ENCODE results near the gene S100P. TPM values are rescaled to one million over a fixed set of nuclear protein-coding genes. Genes with fewer than 3 reads are reported as not detected.

The S100P gene
- total and polyA plus RNA-seq, 3 experiments from 2014 or later, result 1.0 to 1.7 (median 1.2) TPM

DNA sequence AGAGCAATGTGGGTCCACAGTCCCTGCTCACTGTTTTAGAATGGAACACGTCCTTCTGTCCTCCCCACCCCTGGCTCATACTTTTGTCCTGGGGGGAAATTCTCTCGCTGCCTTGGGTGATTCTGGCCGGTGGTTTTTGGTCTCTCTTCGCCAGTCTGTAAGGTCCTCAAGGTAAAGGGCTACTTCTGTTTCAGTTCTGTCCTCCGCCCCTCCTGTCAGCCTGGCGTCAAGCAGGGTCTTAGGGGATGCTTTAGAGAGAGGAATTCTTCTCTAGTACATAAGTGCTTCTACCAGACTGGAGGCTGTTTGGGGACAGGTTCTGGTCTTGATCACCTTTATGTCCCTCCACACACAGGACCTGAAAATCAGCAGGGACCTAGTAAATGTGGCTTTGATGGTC, 16.6 kb downstream of the S100P start:
- Mint-ChIP-seq H3K4me3 (peak overlapping the region; percentile 98 to 100 (median 99)), H3K27ac (peak overlapping the region; percentile 92 to 100 (median 98)), H3K4me1 (peaks cover 49 to 63% (median 62%) of the 10 kb centered on the region in 3 donors), H3K36me3 (peaks cover 11 to 40% (median 18%) of the 10 kb centered on the region in 3 donors), H3K9me3 (no peaks in the 10 kb centered on the region), H3K27me3 (no peaks in the 10 kb centered on the region)
- H3K4me1 ChIP-seq (ENCODE audit: insufficient read depth, low read length), result peaks cover 47% of the 10 kb centered on the region
- CTCF ChIA-PET, result interaction anchor here (0.7 to 29.4 kb wide), 10 partner anchors 9 to 164 kb away, joined by 3 to 369 read pairs (median 6); partner anchors contain the start of gene MRFAP1
- peak overlapping the region; percentile 88 for H3K27ac ChIP-seq (ENCODE audit: low read depth, low read length)
- POLR2A ChIA-PET, result interaction anchor here (0.8 to 4.5 kb wide), 10 partner anchors 15 to 360 kb away, joined by 3 to 50 read pairs (median 6); partner anchors contain the start of genes GRPEL1, MRFAP1 and S100P
- no peak for DNase-seq
- peak overlapping the region; percentile 65 for H3K4me3 ChIP-seq (ENCODE audit: low read length)
- H3K9me3 ChIP-seq (ENCODE audit: low read length), result no peaks in the 10 kb centered on the region
- H3K36me3 ChIP-seq (ENCODE audit: insufficient read depth, low read length), result peaks cover 15% of the 10 kb centered on the region
- H3K27me3 ChIP-seq (ENCODE audit: insufficient read depth, low read length, poor library complexity, severe bottlenecking), result no peaks in the 10 kb centered on the region

DNA sequence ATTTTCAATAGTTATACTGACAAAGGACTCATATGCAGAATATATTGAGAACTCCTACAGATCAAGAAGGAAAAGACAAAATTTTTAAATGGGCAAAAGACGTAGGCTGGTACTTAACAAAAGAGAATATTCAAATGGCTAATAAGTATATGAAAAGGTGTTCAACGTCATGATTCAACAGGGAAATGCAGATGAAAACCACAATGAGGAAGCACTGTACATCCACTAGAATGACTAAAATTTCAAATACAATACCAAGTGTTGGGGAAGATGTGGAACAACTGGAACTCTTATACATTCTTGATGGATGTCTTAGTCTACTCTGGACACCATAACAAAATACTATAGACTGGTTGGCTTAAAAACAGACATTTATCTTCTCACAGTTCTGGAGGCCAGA, 17.3 kb downstream of the S100P start:
- Histone ChIP-seq H3K4me3 (ENCODE audit: low read length) (no peak overlapping the region), H3K27me3 (ENCODE audit: insufficient read depth, low read length, poor library complexity, severe bottlenecking) (no peaks in the 10 kb centered on the region), H3K27ac (ENCODE audit: low read depth, low read length) (no peak overlapping the region), H3K36me3 (ENCODE audit: insufficient read depth, low read length) (peaks cover 14% of the 10 kb centered on the region), H3K4me1 (ENCODE audit: insufficient read depth, low read length) (peaks cover 45% of the 10 kb centered on the region), H3K9me3 (ENCODE audit: low read length) (no peaks in the 10 kb centered on the region)
- CTCF ChIA-PET, result interaction anchor here (1.4 to 29.4 kb wide), 3 partner anchors 15 to 38 kb away, joined by 3 to 369 read pairs (median 18); a partner anchor contains a TSS
- peak overlapping the region in 3 of 8 donors; percentile 12 to 100 (median 95) for H3K27ac Mint-ChIP-seq
- no peaks in the 10 kb centered on the region for H3K27me3 Mint-ChIP-seq
- H3K4me3 Mint-ChIP-seq, result peak overlapping the region in 5 of 7 donors; percentile 25 to 99 (median 37)
- H3K9me3 Mint-ChIP-seq, result peaks cover 0 to 2% (median 0%) of the 10 kb centered on the region in 5 donors
- no peak for DNase-seq
- peaks cover 11 to 38% (median 15%) of the 10 kb centered on the region in 3 donors for H3K36me3 Mint-ChIP-seq
- POLR2A ChIA-PET, result no interaction called here
- H3K4me1 Mint-ChIP-seq, result peaks cover 49 to 63% (median 62%) of the 10 kb centered on the region in 3 donors

DNA sequence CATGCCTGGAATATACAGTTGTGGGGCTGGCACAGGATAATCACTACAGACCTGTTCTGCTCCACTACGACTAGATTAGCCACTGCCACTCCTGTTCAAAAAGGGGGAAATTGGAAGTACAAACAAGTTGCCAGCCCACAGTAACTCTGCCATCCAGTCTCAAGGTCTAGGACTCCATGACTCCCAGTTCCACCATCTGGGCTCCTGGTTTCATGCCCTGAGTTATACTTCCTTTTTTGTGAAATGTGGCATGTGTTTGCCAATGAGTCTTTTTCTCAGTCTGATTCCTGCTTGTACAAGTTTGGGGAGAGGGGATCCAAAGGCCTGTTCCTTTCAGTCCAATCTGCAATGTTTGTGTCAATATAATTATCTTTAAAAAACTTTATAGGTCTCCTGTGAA, 21.3 kb downstream of the S100P start:
- Histone ChIP-seq H3K4me1 (ENCODE audit: insufficient read depth, low read length) (peaks cover 34% of the 10 kb centered on the region), H3K27ac (ENCODE audit: low read depth, low read length) (peak overlapping the region; percentile 80), H3K9me3 (ENCODE audit: low read length) (no peaks in the 10 kb centered on the region), H3K36me3 (ENCODE audit: insufficient read depth, low read length) (peaks cover 3% of the 10 kb centered on the region), H3K4me3 (ENCODE audit: low read length) (no peak overlapping the region), H3K27me3 (ENCODE audit: insufficient read depth, low read length, poor library complexity, severe bottlenecking) (no peaks in the 10 kb centered on the region)
- ChIA-PET POLR2A (interaction anchor here (1.6 to 5.8 kb wide), 5 partner anchors 25 to 74 kb away, joined by 8 to 50 read pairs (median 23); partner anchors contain the start of gene MRFAP1), CTCF (interaction anchor here (1.7 to 29.4 kb wide), 6 partner anchors 24 to 355 kb away, joined by 4 to 369 read pairs (median 52); partner anchors contain the start of genes GRPEL1 and MRFAP1)
- peak overlapping the region in 5 of 8 donors; percentile 33 to 96 (median 76) for H3K27ac Mint-ChIP-seq
- H3K4me1 Mint-ChIP-seq, result peaks cover 31 to 53% (median 50%) of the 10 kb centered on the region in 3 donors
- peak overlapping the region in 4 of 7 donors; percentile 21 to 95 (median 52) for H3K4me3 Mint-ChIP-seq
- H3K36me3 Mint-ChIP-seq, result peaks cover 0 to 19% (median 0%) of the 10 kb centered on the region in 3 donors
- H3K9me3 Mint-ChIP-seq, result peaks cover 0 to 2% (median 0%) of the 10 kb centered on the region in 5 donors
- no peak for DNase-seq
- H3K27me3 Mint-ChIP-seq, result no peaks in the 10 kb centered on the region

DNA sequence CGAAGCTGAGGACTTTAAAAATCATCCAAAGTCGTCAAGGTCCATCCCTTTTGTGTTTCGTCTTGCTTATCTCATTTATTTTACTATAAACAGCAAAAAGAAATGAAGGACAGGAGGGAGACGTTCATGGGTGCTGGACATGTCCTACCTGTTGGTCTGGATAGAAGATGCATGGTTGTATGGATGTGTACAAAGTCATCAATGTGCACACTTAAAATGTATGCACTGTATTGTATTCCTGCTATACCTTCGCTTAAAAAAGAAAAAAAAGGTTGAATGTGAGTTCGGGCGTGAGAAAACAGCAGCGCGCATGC, 22.0 kb downstream of the S100P start:
- H3K27me3 ChIP-seq (ENCODE audit: insufficient read depth, low read length, poor library complexity, severe bottlenecking), result no peaks in the 10 kb centered on the region
- DNase-seq, result no peak
- Mint-ChIP-seq H3K4me3 (peak overlapping the region; percentile 93 to 97 (median 96)), H3K27me3 (no peaks in the 10 kb centered on the region), H3K36me3 (peaks cover 0 to 19% (median 0%) of the 10 kb centered on the region in 3 donors), H3K9me3 (peaks cover 0 to 2% (median 0%) of the 10 kb centered on the region in 5 donors), H3K4me1 (peaks cover 29 to 50% (median 48%) of the 10 kb centered on the region in 3 donors), H3K27ac (peak overlapping the region; percentile 92 to 98 (median 96))
- H3K36me3 ChIP-seq (ENCODE audit: insufficient read depth, low read length), result peaks cover 3% of the 10 kb centered on the region
- H3K9me3 ChIP-seq (ENCODE audit: low read length), result no peaks in the 10 kb centered on the region
- H3K27ac ChIP-seq (ENCODE audit: low read depth, low read length), result peak overlapping the region; percentile 80
- peak overlapping the region; percentile 78 for H3K4me3 ChIP-seq (ENCODE audit: low read length)
- POLR2A ChIA-PET, result interaction anchor here (0.6 to 5.8 kb wide), 9 partner anchors 18 to 353 kb away, joined by 3 to 50 read pairs (median 8); partner anchors contain the start of genes GRPEL1 and MRFAP1
- peaks cover 34% of the 10 kb centered on the region for H3K4me1 ChIP-seq (ENCODE audit: insufficient read depth, low read length)
- CTCF ChIA-PET, result interaction anchor here (1.7 to 29.4 kb wide), 8 partner anchors 20 to 354 kb away, joined by 4 to 369 read pairs (median 16); partner anchors contain the start of genes GRPEL1 and MRFAP1

DNA sequence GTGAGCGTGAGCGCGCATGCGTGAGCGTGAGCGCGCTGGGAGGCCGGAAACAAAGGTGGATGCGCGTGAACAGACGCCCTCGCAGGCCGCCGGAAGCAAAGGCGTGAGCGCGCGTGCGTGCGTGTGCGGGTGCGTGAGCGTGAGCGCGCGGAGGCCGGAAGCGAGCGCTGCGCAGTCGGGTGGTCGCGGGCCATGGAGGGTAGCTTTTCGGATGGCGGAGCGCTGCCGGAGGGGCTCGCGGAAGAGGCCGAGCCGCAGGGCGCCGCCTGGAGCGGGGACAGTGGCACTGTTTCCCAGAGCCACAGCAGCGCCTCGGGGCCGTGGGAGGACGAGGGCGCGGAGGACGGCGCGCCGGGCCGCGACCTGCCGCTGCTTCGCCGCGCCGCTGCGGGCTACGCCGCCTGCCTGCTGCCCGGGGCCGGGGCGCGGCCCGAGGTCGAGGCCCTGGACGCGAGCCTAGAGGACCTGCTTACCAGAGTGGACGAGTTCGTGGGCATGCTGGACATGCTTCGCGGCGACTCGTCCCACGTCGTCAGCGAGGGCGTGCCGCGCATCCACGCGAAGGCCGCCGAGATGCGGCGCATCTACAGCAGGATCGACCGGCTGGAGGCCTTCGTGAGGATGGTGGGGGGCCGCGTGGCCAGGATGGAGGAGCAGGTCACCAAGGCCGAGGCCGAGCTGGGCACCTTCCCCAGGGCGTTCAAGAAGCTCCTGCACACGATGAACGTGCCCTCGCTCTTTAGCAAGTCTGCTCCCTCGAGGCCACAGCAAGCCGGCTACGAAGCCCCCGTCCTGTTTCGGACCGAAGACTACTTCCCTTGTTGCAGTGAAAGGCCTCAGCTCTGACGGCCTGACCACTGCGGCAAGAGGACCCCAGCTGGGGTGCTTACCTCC, 22.6 kb downstream of the S100P start, which contains the start of gene BLOC1S4:
BLOC1S4 (plus strand) TSS at position 157 of the 894 bp plus-strand sequence; CDS start at position 193, 36 bp downstream.
- no peaks in the 10 kb centered on the region for H3K9me3 ChIP-seq (ENCODE audit: low read length)
- ChIA-PET POLR2A (interaction anchor here (0.6 to 5.8 kb wide), 17 partner anchors 18 to 352 kb away, joined by 3 to 50 read pairs (median 7); partner anchors contain the start of genes GRPEL1 and MRFAP1), CTCF (interaction anchor here (0.7 to 29.4 kb wide), 13 partner anchors 9 to 353 kb away, joined by 3 to 369 read pairs (median 9); partner anchors contain the start of genes GRPEL1, MRFAP1 and TADA2B)
- H3K36me3 Mint-ChIP-seq, result peaks cover 0 to 19% (median 0%) of the 10 kb centered on the region in 3 donors
- H3K27me3 Mint-ChIP-seq, result no peaks in the 10 kb centered on the region
- H3K4me3 ChIP-seq (ENCODE audit: low read length), result peak within 1 kb of the TSS; percentile 78
- H3K4me3 Mint-ChIP-seq, result peak within 1 kb of the TSS; percentile 93 to 97 (median 96)
- peak; percentile 83 to 94 (median 92) for DNase-seq
- H3K27ac Mint-ChIP-seq, result peak within 1 kb of the TSS; percentile 92 to 98 (median 96)
- peaks cover 34% of the 10 kb centered on the region for H3K4me1 ChIP-seq (ENCODE audit: insufficient read depth, low read length)
- peaks cover 0 to 2% (median 0%) of the 10 kb centered on the region in 5 donors for H3K9me3 Mint-ChIP-seq
- peaks cover 29 to 48% (median 48%) of the 10 kb centered on the region in 3 donors for H3K4me1 Mint-ChIP-seq
- H3K27me3 ChIP-seq (ENCODE audit: insufficient read depth, low read length, poor library complexity, severe bottlenecking), result no peaks in the 10 kb centered on the region
- peak within 1 kb of the TSS; percentile 80 for H3K27ac ChIP-seq (ENCODE audit: low read depth, low read length)
- H3K36me3 ChIP-seq (ENCODE audit: insufficient read depth, low read length), result peaks cover 3% of the 10 kb centered on the region

DNA sequence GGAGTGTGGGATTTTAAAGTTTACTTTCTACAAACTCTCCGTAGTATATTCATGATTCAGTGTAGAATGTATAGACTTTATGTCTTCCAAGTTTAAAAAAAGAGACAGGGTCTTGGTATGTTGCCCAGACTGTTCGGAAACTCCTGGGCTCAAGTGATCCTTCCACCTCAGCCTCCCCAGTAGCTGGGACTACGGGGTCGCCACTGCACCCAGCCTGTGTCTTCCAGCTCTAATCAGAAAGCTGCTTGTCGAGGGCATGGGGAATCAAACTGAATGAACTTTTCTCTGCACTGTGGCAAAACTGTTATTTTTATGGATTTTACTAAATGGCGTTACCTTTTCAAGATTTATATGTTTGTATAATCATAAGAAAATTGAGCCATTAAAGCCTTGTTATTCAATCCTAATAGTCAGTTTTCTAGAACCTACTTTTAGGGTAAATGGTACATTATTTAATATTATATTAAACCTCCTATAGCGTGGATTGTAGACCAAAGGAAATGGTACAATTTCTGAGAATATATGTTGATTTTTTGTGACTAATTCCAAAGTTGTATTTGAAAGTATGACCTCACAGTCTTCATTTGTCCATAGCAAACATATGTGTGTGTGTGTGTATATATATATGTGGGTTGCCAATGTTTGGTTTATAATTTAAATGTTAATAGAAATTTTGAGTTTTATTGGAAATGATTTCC, 23.4 kb downstream of the S100P start:
- Histone ChIP-seq H3K36me3 (ENCODE audit: insufficient read depth, low read length) (peaks cover 3% of the 10 kb centered on the region), H3K4me3 (ENCODE audit: low read length) (peak overlapping the region; percentile 78), H3K27me3 (ENCODE audit: insufficient read depth, low read length, poor library complexity, severe bottlenecking) (no peaks in the 10 kb centered on the region), H3K27ac (ENCODE audit: low read depth, low read length) (peak overlapping the region; percentile 80), H3K9me3 (ENCODE audit: low read length) (no peaks in the 10 kb centered on the region), H3K4me1 (ENCODE audit: insufficient read depth, low read length) (peaks cover 34% of the 10 kb centered on the region)
- Mint-ChIP-seq H3K9me3 (peaks cover 0 to 2% (median 0%) of the 10 kb centered on the region in 5 donors), H3K4me3 (peak overlapping the region; percentile 83 to 97 (median 96)), H3K27ac (peak overlapping the region; percentile 85 to 98 (median 92)), H3K27me3 (no peaks in the 10 kb centered on the region), H3K4me1 (peaks cover 29 to 49% (median 48%) of the 10 kb centered on the region in 3 donors), H3K36me3 (peaks cover 0 to 19% (median 0%) of the 10 kb centered on the region in 3 donors)
- POLR2A ChIA-PET, result interaction anchor here (0.5 to 5.8 kb wide), 13 partner anchors 21 to 351 kb away, joined by 3 to 50 read pairs (median 7); partner anchors contain the start of genes GRPEL1 and MRFAP1
- CTCF ChIA-PET, result interaction anchor here (0.7 to 29.4 kb wide), 14 partner anchors 10 to 353 kb away, joined by 3 to 369 read pairs (median 8); partner anchors contain the start of genes GRPEL1, MRFAP1 and TADA2B
- DNase-seq, result no peak
